HepG2 (cell line): Measurements from ENCODE around the gene TMF1. TPM values are rescaled to one million over a fixed set of nuclear protein-coding genes. Genes with fewer than 3 reads are reported as not detected.

Source experiments
- ATAC-seq: fragments of 200-7000 bp; cut with Tn5 transposase; 3 replicates; pipeline ENCODE4 v1.9.1; 2020; ENCODE audit warnings: mild to moderate bottlenecking, moderate library complexity
- BruUV-seq: library from RNA; stranded (reverse); fragments of 400-500 nt; replicated peaks from 2 replicates; lab custom pipeline; 2021; lab: Mats Ljungman, UMichigan
- CTCF ChIA-PET: fragments of 300-600 bp; formaldehyde crosslinking; extraction: SDS; loops from one replicate; lab custom pipeline; 2021; ENCODE audit warnings: low total read pairs, inconsistent platforms, low intra/inter-chr PET ratio; lab: Yijun Ruan, JAX
- POLR2A ChIA-PET: fragments of 350-600 bp; sonication (Branson Sonifier 250); formaldehyde crosslinking; loops from one replicate; lab custom pipeline; 2020; ENCODE audit warnings: antibody characterized with exemption, inconsistent platforms; lab: Yijun Ruan, JAX
- DNase-seq: peaks from one replicate; pipeline ENCODE4 v3.0.0-alpha.2; 2015; ENCODE audit warnings: low spot score
- FAIRE-seq: peaks from 3 replicates; lab custom pipeline; 2011; peaks lifted over from hg19 to GRCh38; lab: Jason Lieb, UNC
- H2AFZ ChIP-seq: one replicate; pipeline ENCODE4 v1.6.1; 2011; ENCODE audit warnings: low read length, inconsistent platforms
- H3K27ac ChIP-seq: fragments of 300-600 bp; 3 replicates; pipeline ENCODE4 v1.8.0; 2011; ENCODE audit warnings: mixed run types, mild to moderate bottlenecking, mixed read lengths, low read length, inconsistent platforms; ENCODE audit not compliant: insufficient read depth; ENCODE audit errors: extremely low read length
- H3K27me3 ChIP-seq, 2 experiments: fragments of 200-600 bp in 1 of 2; 2 replicates in 1 of 2; 3 replicates in 1 of 2; pipeline versions ENCODE4 v1.6.0 to v1.8.0; 2011; ENCODE audit warnings: low read length in 2 of 2, mild to moderate bottlenecking in 2 of 2, moderate library complexity in 2 of 2, inconsistent platforms in 1 of 2; ENCODE audit not compliant: insufficient read depth in 2 of 2, control insufficient read depth in 1 of 2
- H3K36me3 ChIP-seq, 2 experiments: fragments of 200-600 bp in 1 of 2; replicated peaks in 1 of 2; 2 replicates in 1 of 2; 3 replicates in 1 of 2; pipeline versions ENCODE4 v1.5.1 to v1.8.0; 2011; ENCODE audit warnings: low read length in 2 of 2, inconsistent platforms in 1 of 2; ENCODE audit not compliant: insufficient read depth in 2 of 2, control insufficient read depth in 1 of 2
- H3K4me1 ChIP-seq: 2 replicates; pipeline ENCODE4 v1.5.1; 2012; ENCODE audit warnings: low read length, inconsistent platforms; ENCODE audit not compliant: insufficient read depth
- H3K4me2 ChIP-seq: 2 replicates; pipeline ENCODE4 v1.6.0; 2011; ENCODE audit warnings: low read depth, low read length, inconsistent platforms
- H3K4me3 ChIP-seq, 3 experiments: fragments of 200-600 bp in 1 of 3; sonication (generic), shearing (Covaris generic) in 1 of 3; replicated peaks in 1 of 3; 2 replicates each; pipeline ENCODE4 v1.5.1; 2011 to 2016; ENCODE audit warnings: low read length in 3 of 3, inconsistent platforms in 2 of 3, low read depth in 2 of 3, mild to moderate bottlenecking in 2 of 3, control low read depth in 1 of 3, mixed read lengths in 1 of 3; ENCODE audit not compliant: insufficient read depth in 1 of 3
- H3K79me2 ChIP-seq: one replicate; pipeline ENCODE4 v1.6.1; 2011; ENCODE audit warnings: low read length, inconsistent platforms; ENCODE audit not compliant: insufficient read depth
- H3K9ac ChIP-seq: 2 replicates; pipeline ENCODE4 v1.6.0; 2011; ENCODE audit warnings: mild to moderate bottlenecking, low read depth, low read length, inconsistent platforms; ENCODE audit not compliant: insufficient read depth
- H3K9me3 ChIP-seq: 2 replicates; pipeline ENCODE4 v1.5.1; 2012; ENCODE audit warnings: mild to moderate bottlenecking, low read length
- H4K20me1 ChIP-seq: 2 replicates; pipeline ENCODE4 v1.6.0; 2011; ENCODE audit warnings: inconsistent platforms, mild to moderate bottlenecking, low read length, moderate library complexity; ENCODE audit not compliant: insufficient read depth
- AKNA ChIP-seq: sonication (generic); formaldehyde crosslinking; IDR thresholded peaks from 2 replicates; pipeline ENCODE4 v1.4.0; 2020; ENCODE audit warnings: missing genetic modification reagents, borderline replicate concordance
- ATRX ChIP-seq: sonication (generic); formaldehyde crosslinking; IDR thresholded peaks from 2 replicates; pipeline ENCODE4 v1.4.0; 2020; ENCODE audit warnings: missing genetic modification reagents, borderline replicate concordance
- DPF2 ChIP-seq: sonication (generic); formaldehyde crosslinking; IDR thresholded peaks from 2 replicates; pipeline ENCODE4 v1.4.0; 2020; ENCODE audit warnings: mild to moderate bottlenecking, low read depth, missing genetic modification reagents, borderline replicate concordance
- FOXO4 ChIP-seq: sonication (generic); formaldehyde crosslinking; conservative IDR thresholded peaks from 2 replicates; pipeline ENCODE4 v1.8.1; 2023; ENCODE audit warnings: missing genetic modification reagents
- GFI1 ChIP-seq: sonication (generic); formaldehyde crosslinking; IDR thresholded peaks from 2 replicates; pipeline ENCODE4 v1.5.0; 2020; ENCODE audit warnings: missing genetic modification reagents, mild to moderate bottlenecking, borderline replicate concordance
- HDAC2 ChIP-seq: sonication (generic); formaldehyde crosslinking; IDR thresholded peaks from 2 replicates; pipeline ENCODE4 v1.4.0; 2020; ENCODE audit warnings: missing genetic modification reagents
- HMG20B ChIP-seq: conservative IDR thresholded peaks from 2 replicates; pipeline ENCODE4 v1.6.1; 2016; ENCODE audit warnings: missing genetic modification reagents, missing compliant biosample characterization
- MZF1 ChIP-seq: sonication (generic); formaldehyde crosslinking; IDR thresholded peaks from 2 replicates; pipeline ENCODE4 v1.8.1; 2023; ENCODE audit warnings: mild to moderate bottlenecking, missing genetic modification reagents, borderline replicate concordance
- RFXAP ChIP-seq: sonication (generic); formaldehyde crosslinking; IDR thresholded peaks from 2 replicates; pipeline ENCODE4 v1.4.0; 2020; ENCODE audit warnings: missing genetic modification reagents, borderline replicate concordance
- THAP11 ChIP-seq: IDR thresholded peaks from 2 replicates; pipeline ENCODE4 v1.6.1; 2016; ENCODE audit warnings: missing biosample characterization, missing genetic modification reagents
- ZFAT ChIP-seq: sonication (generic); formaldehyde crosslinking; conservative IDR thresholded peaks from 2 replicates; pipeline ENCODE4 v1.8.1; 2023; ENCODE audit warnings: missing genetic modification reagents, inconsistent platforms
- ZNF367 ChIP-seq: sonication (generic); formaldehyde crosslinking; IDR thresholded peaks from 2 replicates; pipeline ENCODE4 v1.4.0; 2020; ENCODE audit warnings: missing genetic modification reagents, borderline replicate concordance
- ZNF552 ChIP-seq: sonication (generic); formaldehyde crosslinking; IDR thresholded peaks from 2 replicates; pipeline ENCODE4 v1.9.0; 2022; ENCODE audit warnings: missing genetic modification reagents, mild to moderate bottlenecking, borderline replicate concordance
- WGBS: methylation state at CpG from one replicate; pipeline ENCODE4 v1.1.6; 2017; ENCODE audit warnings: low lambda C conversion rate; 5-methylcytosine and 5-hydroxymethylcytosine counted together
- in situ Hi-C: cut with HindIII; loops from 2 replicates; pipeline ENCODE4 v1.10.0; 2017; ENCODE audit warnings: low pct_unique_long_range_greater_than_20kb; ENCODE audit not compliant: extremely low pct_ligation_motif_present
- intact Hi-C: fragments of 100-400 bp; cut with micrococcal nuclease; formaldehyde crosslinking; loops from one replicate; pipeline ENCODE4 v1.10.0; 2022; ENCODE audit not compliant: unreplicated experiment
- polyA plus RNA-seq, 8 experiments: library from polyadenylated mRNA; depleted of rRNA in 3 of 8; stranded (reverse) in 7 of 8; unstranded in 1 of 8; fragments of >200 nt; fragmentation: Illumina TruSeq in 4 of 8; extraction: Trizol in 4 of 8; gene quantifications; 2 replicates each; pipeline versions ENCODE4 v1.2.1 to v1.2.3, GENCODE V29; 2011 to 2016; ENCODE audit warnings: low read depth in 4 of 8, missing spikeins in 1 of 8, mixed read lengths in 1 of 8; ENCODE audit not compliant: insufficient read depth in 1 of 8
- total RNA-seq, 5 experiments: library from RNA; depleted of rRNA; stranded (reverse); fragments of >200 nt; fragmentation: Illumina TruSeq; extraction: Trizol; gene quantifications; 2 replicates each; pipeline ENCODE4 v1.2.3, GENCODE V29; 2016; ENCODE audit warnings: low read depth in 1 of 5

Gene TMF1
- total and polyA plus RNA-seq, 2 of the 13 experiments (the other 11 are each of a cell fraction or from before 2014, with no cell fraction given): 12.1 to 38.4 TPM

- no peak overlapping the region for H3K4me2 ChIP-seq
- in situ Hi-C loops: no loop called here
- no TSS peak for BruUV-seq
- H3K79me2 ChIP-seq: no peaks in the 10 kb centered on the region
- TF ChIP-seq ZFAT (CRISPR knock-in tag): no peak
- no peak for TF ChIP-seq ZNF367 (CRISPR knock-in tag)
- TF ChIP-seq FOXO4 (CRISPR knock-in tag): no peak
- no peak for TF ChIP-seq RFXAP (CRISPR knock-in tag)
- TF ChIP-seq DPF2 (CRISPR knock-in tag): no peak
- TF ChIP-seq ZNF552 (CRISPR knock-in tag): no peak
- TF ChIP-seq THAP11 (CRISPR knock-in tag): no peak
- no peak for TF ChIP-seq HMG20B (CRISPR knock-in tag)
- no peak for TF ChIP-seq AKNA (CRISPR knock-in tag)
- TF ChIP-seq ATRX: no peak
- TF ChIP-seq GFI1 (CRISPR knock-in tag): no peak
- TF ChIP-seq MZF1 (CRISPR knock-in tag): no peak
- no peak for TF ChIP-seq HDAC2 (CRISPR knock-in tag)
- TF ChIP-seq, all 625 proteins: peak for 0
- CTCF ChIA-PET: no interaction called here
- Histone ChIP-seq H3K9ac (no peak overlapping the region), H3K36me3 (peaks cover 4 to 31% of the 10 kb centered on the region in 2 experiments), H3K27ac (no peak overlapping the region), H4K20me1 (no peaks in the 10 kb centered on the region), H3K4me3 (no peak overlapping the region), H3K9me3 (no peaks in the 10 kb centered on the region), H3K27me3 (no peaks in the 10 kb centered on the region), H3K4me1 (no peaks in the 10 kb centered on the region), H2AFZ (no peak overlapping the region)
- intact Hi-C loops: no loop called here
- WGBS: 83% methylated on average over 2 of the region's 3 CpGs
- DNase-seq (no peak), ATAC-seq (no peak), FAIRE-seq (no peak)
- POLR2A ChIA-PET: no interaction called here
These were observed 66.9 kb downstream of the TMF1 start for GRCh38 chr3:68985146-68985790.
